Endothelial cell of umbilical vein (primary cell): ENCODE results near the gene TPM1.

ENCODE experiments used
- EZH2 ChIP-seq: IDR thresholded peaks from 2 replicates; pipeline ENCODE4 v1.6.1; 2012; ENCODE audit warnings: borderline replicate concordance, low read depth, mild to moderate bottlenecking, moderate library complexity, low read length, inconsistent platforms; ENCODE audit not compliant: severe bottlenecking
- MYC ChIP-seq: IDR thresholded peaks from one replicate; pipeline ENCODE4 v1.6.1; 2011; ENCODE audit warnings: mild to moderate bottlenecking, low read depth, low read length
- POLR2A ChIP-seq: IDR thresholded peaks from 2 replicates; pipeline ENCODE4 v1.6.1; 2012; ENCODE audit warnings: low read depth, mild to moderate bottlenecking, control low read depth, low read length
- POLR2AphosphoS5 ChIP-seq: IDR thresholded peaks from 2 replicates; pipeline ENCODE4 v1.6.1; 2012; ENCODE audit warnings: low read depth, mild to moderate bottlenecking, control low read depth, low read length, moderate library complexity; ENCODE audit not compliant: insufficient read depth
- TF ChIP-seq, protein P1 (sequence below), 2 donors: IDR thresholded peaks; 1 replicate in 1 of 2; 2 replicates in 1 of 2; pipeline ENCODE4 v1.5.1; 2011; ENCODE audit warnings: low read length in 2 of 2, mild to moderate bottlenecking in 2 of 2, moderate library complexity in 2 of 2, control low read depth in 1 of 2, inconsistent platforms in 1 of 2, low read depth in 1 of 2; ENCODE audit not compliant: insufficient read depth in 1 of 2; ENCODE audit errors: extremely low read depth in 1 of 2

DNA sequence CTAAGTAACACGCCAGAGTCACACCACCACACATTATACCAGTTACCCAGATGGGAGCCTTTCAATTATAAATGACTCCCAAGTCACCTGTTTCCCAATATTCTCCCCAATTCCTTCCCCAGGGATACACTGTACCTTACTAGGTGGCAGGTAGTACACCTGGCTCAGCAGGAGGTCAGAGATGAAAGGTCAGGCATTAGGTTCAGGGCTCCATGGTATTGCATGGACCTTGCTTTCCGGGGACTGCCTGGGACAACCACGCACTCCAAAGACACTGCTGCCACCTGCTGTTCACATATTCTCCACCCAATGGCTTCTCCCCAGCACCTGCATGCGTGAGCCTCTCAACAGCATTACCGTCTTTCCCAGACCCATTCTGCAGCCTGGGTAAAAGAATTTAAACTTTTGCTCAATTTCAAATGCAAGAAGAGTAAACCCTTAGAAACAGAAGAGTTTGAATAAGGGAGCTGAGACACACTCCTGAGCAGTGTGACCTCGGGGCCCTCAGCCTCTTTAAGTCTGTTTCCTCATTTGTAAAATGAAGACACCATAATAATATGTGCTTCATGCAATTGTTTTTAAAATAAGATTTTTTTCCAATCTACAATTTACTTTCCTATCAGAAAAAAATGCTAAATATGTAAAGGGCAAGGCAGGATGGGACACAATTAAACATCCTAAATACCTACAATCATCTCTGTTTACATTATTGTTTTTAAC lies 51.1 kb downstream of the TPM1 start:
- TF ChIP-seq, protein P1, sequence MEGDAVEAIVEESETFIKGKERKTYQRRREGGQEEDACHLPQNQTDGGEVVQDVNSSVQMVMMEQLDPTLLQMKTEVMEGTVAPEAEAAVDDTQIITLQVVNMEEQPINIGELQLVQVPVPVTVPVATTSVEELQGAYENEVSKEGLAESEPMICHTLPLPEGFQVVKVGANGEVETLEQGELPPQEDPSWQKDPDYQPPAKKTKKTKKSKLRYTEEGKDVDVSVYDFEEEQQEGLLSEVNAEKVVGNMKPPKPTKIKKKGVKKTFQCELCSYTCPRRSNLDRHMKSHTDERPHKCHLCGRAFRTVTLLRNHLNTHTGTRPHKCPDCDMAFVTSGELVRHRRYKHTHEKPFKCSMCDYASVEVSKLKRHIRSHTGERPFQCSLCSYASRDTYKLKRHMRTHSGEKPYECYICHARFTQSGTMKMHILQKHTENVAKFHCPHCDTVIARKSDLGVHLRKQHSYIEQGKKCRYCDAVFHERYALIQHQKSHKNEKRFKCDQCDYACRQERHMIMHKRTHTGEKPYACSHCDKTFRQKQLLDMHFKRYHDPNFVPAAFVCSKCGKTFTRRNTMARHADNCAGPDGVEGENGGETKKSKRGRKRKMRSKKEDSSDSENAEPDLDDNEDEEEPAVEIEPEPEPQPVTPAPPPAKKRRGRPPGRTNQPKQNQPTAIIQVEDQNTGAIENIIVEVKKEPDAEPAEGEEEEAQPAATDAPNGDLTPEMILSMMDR (IDR thresholded peaks at IDR 0.05; ENCODE audit: extremely low read depth in 1 of 2, insufficient read depth in 1 of 2, low read depth in 1 of 2, low read length in 2 of 2), result peak; percentile 83 to 84
- TF ChIP-seq EZH2 (no peak), POLR2A (no peak), POLR2AphosphoS5 (no peak), MYC (no peak)
